AG09319 (cell line): ENCODE measurements around the gene SAPCD2.

Experiments
- DNase-seq: peaks from one replicate; pipeline ENCODE4 v3.0.0-alpha.2; 2010; ENCODE audit warnings: low read depth; ENCODE audit errors: extremely low read depth
- TF ChIP-seq, protein P1 (sequence below): IDR thresholded peaks from 2 replicates; pipeline ENCODE4 v1.5.1; 2011; ENCODE audit warnings: low read depth, mild to moderate bottlenecking, inconsistent platforms, low read length, moderate library complexity

The SAPCD2 gene

DNA sequence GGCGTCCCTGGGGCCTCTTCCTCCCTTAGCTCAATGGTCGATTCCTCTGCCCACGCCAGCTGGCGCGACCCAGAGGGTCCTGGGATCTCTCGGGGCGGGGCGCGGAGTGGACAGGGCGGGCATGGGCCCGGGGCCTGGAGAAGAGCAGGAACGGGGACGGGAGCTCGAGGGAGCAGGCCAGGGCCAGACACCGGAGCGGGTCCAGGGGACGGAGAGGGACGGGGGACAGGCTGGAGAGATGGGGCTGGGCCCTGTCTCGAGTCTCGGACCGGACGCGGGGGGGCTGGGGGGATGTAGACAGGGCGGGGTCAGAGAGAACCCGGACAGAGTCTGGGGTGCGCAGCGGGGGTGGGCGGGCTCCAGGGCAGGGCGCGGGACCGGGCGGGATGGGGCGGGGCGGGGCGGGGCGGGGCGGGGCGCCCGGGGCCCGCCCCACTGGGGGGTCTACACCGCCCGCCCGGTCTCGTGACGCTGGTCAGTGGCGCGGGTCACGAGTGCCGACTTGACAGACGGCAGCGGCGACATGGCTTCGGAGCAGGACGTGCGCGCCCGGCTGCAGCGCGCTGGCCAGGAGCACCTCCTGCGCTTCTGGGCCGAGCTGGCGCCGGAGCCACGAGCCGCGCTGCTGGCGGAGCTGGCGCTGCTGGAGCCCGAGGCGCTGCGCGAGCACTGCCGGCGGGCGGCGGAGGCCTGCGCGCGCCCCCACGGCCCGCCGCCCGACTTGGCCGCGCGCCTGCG, 6.8 kb upstream of the SAPCD2 start, which contains the start of gene UAP1L1:
Gene UAP1L1, plus strand, starts transcription at position 508 of the 738 bp plus-strand sequence. Its CDS starts 16 bp downstream, at position 524.
- TF ChIP-seq, protein P1, sequence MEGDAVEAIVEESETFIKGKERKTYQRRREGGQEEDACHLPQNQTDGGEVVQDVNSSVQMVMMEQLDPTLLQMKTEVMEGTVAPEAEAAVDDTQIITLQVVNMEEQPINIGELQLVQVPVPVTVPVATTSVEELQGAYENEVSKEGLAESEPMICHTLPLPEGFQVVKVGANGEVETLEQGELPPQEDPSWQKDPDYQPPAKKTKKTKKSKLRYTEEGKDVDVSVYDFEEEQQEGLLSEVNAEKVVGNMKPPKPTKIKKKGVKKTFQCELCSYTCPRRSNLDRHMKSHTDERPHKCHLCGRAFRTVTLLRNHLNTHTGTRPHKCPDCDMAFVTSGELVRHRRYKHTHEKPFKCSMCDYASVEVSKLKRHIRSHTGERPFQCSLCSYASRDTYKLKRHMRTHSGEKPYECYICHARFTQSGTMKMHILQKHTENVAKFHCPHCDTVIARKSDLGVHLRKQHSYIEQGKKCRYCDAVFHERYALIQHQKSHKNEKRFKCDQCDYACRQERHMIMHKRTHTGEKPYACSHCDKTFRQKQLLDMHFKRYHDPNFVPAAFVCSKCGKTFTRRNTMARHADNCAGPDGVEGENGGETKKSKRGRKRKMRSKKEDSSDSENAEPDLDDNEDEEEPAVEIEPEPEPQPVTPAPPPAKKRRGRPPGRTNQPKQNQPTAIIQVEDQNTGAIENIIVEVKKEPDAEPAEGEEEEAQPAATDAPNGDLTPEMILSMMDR = no peak
- DNase-seq = no peak

DNA sequence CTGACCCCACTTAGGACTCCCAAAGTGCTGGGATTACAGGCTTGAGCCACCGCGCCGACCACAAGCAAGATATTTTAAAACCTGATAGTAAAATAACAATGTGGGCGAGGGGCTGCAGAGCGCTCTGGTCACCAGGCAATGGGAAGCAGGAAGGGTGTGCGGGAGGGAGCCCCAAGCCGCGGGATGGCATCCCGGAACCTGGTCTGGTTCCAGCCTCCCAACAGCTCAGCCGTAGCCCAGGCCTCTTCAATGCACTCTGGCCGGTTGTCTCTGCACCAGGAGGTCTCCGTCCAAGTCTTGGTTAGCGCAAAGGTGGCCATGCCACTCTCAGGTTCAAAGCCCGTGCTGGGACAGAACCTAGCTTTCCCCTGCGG, 6.3 kb upstream of the SAPCD2 start:
- DNase-seq = no peak
- TF ChIP-seq, protein P1 = no peak

DNA sequence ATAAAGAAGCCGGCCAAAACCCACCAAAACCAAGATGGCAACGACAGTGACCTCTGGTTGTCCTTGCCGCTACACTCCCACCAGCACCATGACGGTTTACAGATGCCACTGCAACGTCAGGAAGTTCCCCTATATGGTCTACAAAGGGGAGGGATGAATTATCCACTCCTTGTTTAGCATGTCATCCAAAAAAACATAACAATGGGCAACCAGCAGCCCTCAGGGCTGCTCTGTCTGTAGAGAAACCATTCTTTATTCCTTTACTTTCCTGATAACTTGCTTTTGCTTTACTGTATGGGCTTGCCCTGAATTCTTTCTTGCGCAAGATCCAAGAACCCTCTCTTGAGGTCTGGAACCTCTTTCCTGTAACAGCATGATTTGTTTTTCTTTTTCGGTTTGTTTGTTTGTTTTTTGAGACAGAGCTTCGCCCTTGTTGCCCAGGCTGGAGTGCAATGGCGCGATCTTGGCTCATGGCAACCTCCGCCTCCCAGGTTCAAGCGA, 5.0 kb upstream of the SAPCD2 start:
- TF ChIP-seq, protein P1 = no peak
- no peak for DNase-seq

DNA sequence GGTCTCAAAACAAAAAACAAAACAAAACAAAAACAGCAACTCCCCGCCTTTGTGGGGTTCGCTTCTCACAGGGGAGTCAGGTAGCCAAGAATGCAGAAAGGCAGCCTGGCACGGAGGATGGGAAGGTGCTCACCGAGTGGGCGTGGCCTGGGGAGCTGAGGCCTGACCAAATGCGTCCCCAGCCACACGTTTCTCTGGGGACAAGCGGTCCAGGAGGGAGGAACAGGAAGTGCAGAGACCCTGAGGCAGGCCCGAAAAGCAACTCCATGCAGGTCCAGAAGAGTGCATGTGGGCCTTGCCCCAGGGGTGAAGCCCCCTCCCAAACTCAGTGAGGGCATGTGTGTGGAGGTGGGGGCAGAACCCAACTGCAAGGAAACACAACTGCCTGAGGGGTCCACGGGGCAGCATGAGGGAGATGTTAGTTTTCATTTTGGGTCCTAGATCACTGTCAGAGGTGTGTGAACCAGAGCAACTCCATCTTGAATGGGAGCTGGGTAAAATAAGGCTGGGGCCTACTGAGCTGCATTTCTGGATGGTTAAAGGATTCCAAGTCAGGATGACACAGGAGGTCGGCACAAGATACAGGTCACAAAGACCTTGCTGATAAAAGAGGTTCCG, 4.4 kb upstream of the SAPCD2 start:
- TF ChIP-seq, protein P1 = no peak
- no peak for DNase-seq

DNA sequence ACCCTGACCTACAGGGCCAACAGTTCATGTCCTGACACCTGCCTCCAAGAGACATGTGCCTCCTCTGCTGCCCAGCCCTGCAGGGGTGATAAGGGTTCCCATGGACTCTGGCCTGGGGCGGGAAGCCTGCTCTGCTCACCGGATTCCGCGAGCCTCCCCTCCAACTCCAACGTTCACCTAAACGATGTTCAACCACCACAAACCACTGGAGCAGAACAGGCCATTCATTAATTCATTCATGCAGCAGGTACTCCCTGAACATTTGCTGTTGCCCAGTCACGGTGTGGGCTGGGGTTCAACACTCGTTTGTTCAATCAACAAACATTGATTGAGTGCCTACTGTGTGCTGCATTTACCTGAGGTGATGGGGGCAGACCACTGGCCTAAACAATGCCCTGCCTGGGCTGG, 3.6 kb upstream of the SAPCD2 start:
- TF ChIP-seq, protein P1 = no peak
- DNase-seq = no peak

DNA sequence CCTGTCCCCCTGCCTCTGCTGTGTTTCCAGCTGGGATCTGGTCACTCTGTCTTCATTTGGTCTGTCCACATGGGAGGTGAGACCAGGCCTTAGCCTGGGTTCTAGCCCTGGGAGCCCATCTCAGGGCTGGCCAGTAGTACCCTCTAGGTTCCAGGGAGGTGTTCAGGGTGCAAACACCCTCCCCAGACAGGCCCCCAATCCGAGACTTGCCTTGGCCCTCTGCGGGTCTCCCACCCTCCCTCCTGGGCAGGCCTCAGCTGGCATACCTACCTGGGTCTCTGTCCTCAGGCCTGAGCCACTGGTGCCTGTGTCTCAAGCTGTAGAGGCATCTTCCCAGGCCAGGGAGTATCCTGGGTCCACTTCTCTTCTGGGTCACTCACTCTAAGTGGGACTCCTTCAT, 925 bp upstream of the SAPCD2 start:
- TF ChIP-seq, protein P1 = no peak
- no peak for DNase-seq

DNA sequence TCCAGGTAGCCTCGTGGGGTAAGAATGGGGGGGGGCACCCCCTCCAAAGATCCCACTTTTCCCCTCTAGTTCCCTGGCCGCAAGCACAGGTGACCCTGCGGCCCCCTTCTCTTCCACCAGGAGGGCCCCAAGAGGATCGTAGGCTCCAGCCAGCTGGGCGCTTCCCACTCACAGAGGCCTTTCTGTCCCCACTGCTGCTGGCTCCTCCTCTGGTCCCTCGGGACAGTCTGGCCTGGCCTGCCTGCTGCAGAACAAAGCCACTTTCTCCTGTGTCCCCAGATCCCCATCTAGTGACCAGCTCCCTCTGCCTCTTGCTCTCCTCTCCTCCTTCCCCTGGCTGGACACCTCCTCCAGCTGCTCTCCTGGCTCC, 534 bp upstream of the SAPCD2 start:
- DNase-seq = no peak
- TF ChIP-seq, protein P1 = no peak; the same call in 1 of the 2 replicates
